KMS-11 (cell line): ENCODE measurements around the gene PIK3R1.

Source experiments
- H2AFZ ChIP-seq: fragments of 200-600 bp; sonication (generic); 2 replicates; pipeline ENCODE4 v1.6.1; 2016; ENCODE audit warnings: antibody characterized with exemption, mixed run types, low read depth
- H3K27ac ChIP-seq: fragments of 200-600 bp; sonication (generic); 2 replicates; pipeline ENCODE4 v1.6.1; 2016; ENCODE audit warnings: mild to moderate bottlenecking, mixed run types
- H3K27me3 ChIP-seq: fragments of 200-600 bp; sonication (generic); 2 replicates; pipeline ENCODE4 v1.6.1; 2017; ENCODE audit warnings: mild to moderate bottlenecking, low read depth, mixed run types, moderate library complexity; ENCODE audit not compliant: insufficient read depth
- H3K36me3 ChIP-seq: fragments of 200-600 bp; sonication (generic); 2 replicates; pipeline ENCODE4 v1.6.1; 2017; ENCODE audit warnings: mild to moderate bottlenecking, mixed run types; ENCODE audit not compliant: insufficient read depth
- H3K4me1 ChIP-seq: fragments of 200-600 bp; sonication (generic); 2 replicates; pipeline ENCODE4 v1.6.1; 2016; ENCODE audit warnings: mild to moderate bottlenecking, low read depth, mixed run types; ENCODE audit not compliant: poor library complexity, severe bottlenecking
- H3K4me2 ChIP-seq: fragments of 200-600 bp; sonication (generic); 2 replicates; pipeline ENCODE4 v1.7.0; 2016; ENCODE audit warnings: mild to moderate bottlenecking, mixed run types
- H3K4me3 ChIP-seq: fragments of 200-600 bp; sonication (generic); IDR thresholded peaks from 2 replicates; pipeline ENCODE4 v1.6.1; 2017; ENCODE audit warnings: low read depth, low read length, mixed read lengths; ENCODE audit not compliant: insufficient read depth
- H3K79me2 ChIP-seq: fragments of 200-600 bp; sonication (generic); 2 replicates; pipeline ENCODE4 v1.6.1; 2016; ENCODE audit warnings: low read depth, mixed run types; ENCODE audit not compliant: insufficient read depth
- H3K9ac ChIP-seq: fragments of 200-600 bp; sonication (generic); 2 replicates; pipeline ENCODE4 v1.6.1; 2016; ENCODE audit warnings: mild to moderate bottlenecking, mixed run types
- H4K20me1 ChIP-seq: fragments of 200-600 bp; sonication (generic); 2 replicates; pipeline ENCODE4 v1.6.1; 2016; ENCODE audit warnings: mild to moderate bottlenecking, mixed run types; ENCODE audit not compliant: insufficient read depth
- CTCF ChIP-seq: fragments of 200-600 bp; sonication (generic); conservative IDR thresholded peaks from 2 replicates; pipeline ENCODE4 v1.6.1; 2017; ENCODE audit warnings: low read depth, mild to moderate bottlenecking, antibody characterized with exemption, low read length, moderate library complexity, mixed read lengths

The PIK3R1 gene

GRCh38 chr5:68332080-68332451 lies 116.5 kb downstream of the PIK3R1 start:
- TF ChIP-seq CTCF, result no peak
- Histone ChIP-seq H3K79me2 (no peaks in the 10 kb centered on the region), H3K27ac (no peak overlapping the region), H3K9ac (no peak overlapping the region), H3K27me3 (no peaks in the 10 kb centered on the region), H3K36me3 (no peaks in the 10 kb centered on the region), H2AFZ (no peak overlapping the region), H3K4me1 (no peaks in the 10 kb centered on the region), H3K4me2 (no peak overlapping the region), H4K20me1 (no peaks in the 10 kb centered on the region), H3K4me3 (no peak overlapping the region)

- H2AFZ ChIP-seq, result no peak overlapping the region
- no peak overlapping the region for H3K9ac ChIP-seq
- H3K4me3 ChIP-seq, result no peak overlapping the region
- H4K20me1 ChIP-seq, result no peaks in the 10 kb centered on the region
- TF ChIP-seq CTCF, result no peak
- no peaks in the 10 kb centered on the region for H3K36me3 ChIP-seq
- no peaks in the 10 kb centered on the region for H3K4me1 ChIP-seq
- no peaks in the 10 kb centered on the region for H3K27me3 ChIP-seq
- H3K27ac ChIP-seq, result no peak overlapping the region
- no peaks in the 10 kb centered on the region for H3K79me2 ChIP-seq
- H3K4me2 ChIP-seq, result no peak overlapping the region
Measured at GRCh38 chr5:68332556-68332955, 117.0 kb downstream of the PIK3R1 start.

GRCh38 chr5:68333649-68334552 lies 118.3 kb downstream of the PIK3R1 start:
- H3K4me2 ChIP-seq, result no peak overlapping the region
- H3K36me3 ChIP-seq, result no peaks in the 10 kb centered on the region
- no peak overlapping the region for H3K27ac ChIP-seq
- no peak overlapping the region for H3K4me3 ChIP-seq
- no peaks in the 10 kb centered on the region for H4K20me1 ChIP-seq
- H3K4me1 ChIP-seq, result no peaks in the 10 kb centered on the region
- no peak overlapping the region for H3K9ac ChIP-seq
- no peaks in the 10 kb centered on the region for H3K27me3 ChIP-seq
- TF ChIP-seq CTCF, result no peak
- H3K79me2 ChIP-seq, result no peaks in the 10 kb centered on the region
- H2AFZ ChIP-seq, result no peak overlapping the region

- no peak for TF ChIP-seq CTCF
- H3K36me3 ChIP-seq, result no peaks in the 10 kb centered on the region
- H2AFZ ChIP-seq, result no peak overlapping the region
- H3K27me3 ChIP-seq, result no peaks in the 10 kb centered on the region
- H3K9ac ChIP-seq, result no peak overlapping the region
- no peaks in the 10 kb centered on the region for H3K4me1 ChIP-seq
- H4K20me1 ChIP-seq, result no peaks in the 10 kb centered on the region
- H3K4me3 ChIP-seq, result no peak overlapping the region
- H3K27ac ChIP-seq, result no peak overlapping the region
- no peak overlapping the region for H3K4me2 ChIP-seq
- no peaks in the 10 kb centered on the region for H3K79me2 ChIP-seq
Measured at GRCh38 chr5:68334553-68334886, 119.0 kb downstream of the PIK3R1 start.
